Suprapubic skin (tissue), 4 donors: ENCODE measurements around the gene UBQLN3. TPM values are rescaled to one million over a fixed set of nuclear protein-coding genes. Genes with fewer than 3 reads are reported as not detected.

Experiments
- DNase-seq, 2 donors: peaks; one replicate each; pipeline ENCODE4 v3.0.0-alpha.2; 2019; ENCODE audit warnings: low spot score in 2 of 2
- H3K27ac ChIP-seq: fragments of 200-600 bp; sonication (generic); one replicate; pipeline ENCODE4 v1.5.1; 2019
- H3K27me3 ChIP-seq: fragments of 200-600 bp; sonication (generic); one replicate; pipeline ENCODE4 v1.5.1; 2019
- H3K36me3 ChIP-seq: fragments of 200-600 bp; sonication (generic); one replicate; pipeline ENCODE4 v1.5.1; 2019
- H3K4me1 ChIP-seq: fragments of 200-600 bp; sonication (generic); one replicate; pipeline ENCODE4 v1.5.1; 2019
- H3K4me3 ChIP-seq: fragments of 200-600 bp; sonication (generic); one replicate; pipeline ENCODE4 v1.5.1; 2019; ENCODE audit warnings: mild to moderate bottlenecking
- H3K9me3 ChIP-seq: fragments of 200-600 bp; sonication (generic); one replicate; pipeline ENCODE4 v1.5.1; 2019
- CTCF ChIP-seq, 2 donors: fragments of 200-600 bp in 1 of 2; fragments of 450-650 bp in 1 of 2; sonication (generic) in 1 of 2; IDR thresholded peaks; one replicate each; pipeline ENCODE4 v1.5.1; 2016 to 2019; ENCODE audit warnings: antibody characterized with exemption in 2 of 2, mild to moderate bottlenecking in 1 of 2, moderate library complexity in 1 of 2
- EP300 ChIP-seq: sonication (generic); formaldehyde crosslinking; IDR thresholded peaks from one replicate; pipeline ENCODE4 v1.6.1; 2017; ENCODE audit warnings: antibody characterized with exemption
- POLR2A ChIP-seq, 2 donors: fragments of 450-650 bp; IDR thresholded peaks; one replicate each; pipeline ENCODE4 v1.6.1; 2017; ENCODE audit warnings: antibody characterized with exemption in 2 of 2, mild to moderate bottlenecking in 2 of 2, moderate library complexity in 2 of 2
- POLR2AphosphoS5 ChIP-seq, 3 donors: sonication (generic); formaldehyde crosslinking; IDR thresholded peaks; one replicate each; pipeline ENCODE4 v1.6.1; 2017; ENCODE audit warnings: antibody characterized with exemption in 3 of 3
- WGBS: methylation state at CpG from one replicate; pipeline ENCODE4 v1.1.5; 2018; 5-methylcytosine and 5-hydroxymethylcytosine counted together
- total RNA-seq, 4 donors: library from RNA; depleted of rRNA; stranded (reverse); fragments of >200 nt; gene quantifications; one replicate each; pipeline ENCODE4 v1.1.0, GENCODE V29; 2016

Gene UBQLN3
- total RNA-seq, 4 donors from 2014 or later: 0.56 TPM; not detected in 3

- no peaks in the 10 kb centered on the region for H3K9me3 ChIP-seq
- H3K36me3 ChIP-seq: no peaks in the 10 kb centered on the region
- no peak for TF ChIP-seq POLR2AphosphoS5 (IDR thresholded peaks at IDR 0.05)
- TF ChIP-seq EP300: no peak
- TF ChIP-seq POLR2A (IDR thresholded peaks at IDR 0.05): no peak
- no peak for TF ChIP-seq CTCF (IDR thresholded peaks at IDR 0.05)
- H3K4me1 ChIP-seq: no peaks in the 10 kb centered on the region
- H3K27me3 ChIP-seq: no peaks in the 10 kb centered on the region
- H3K4me3 ChIP-seq: no peak overlapping the region
- WGBS: 73% methylated on average over 1 of the region's 1 CpG
- H3K27ac ChIP-seq: no peak overlapping the region
- DNase-seq: no peak
Measured at GRCh38 chr11:5534046-5534445, 24.3 kb upstream of the UBQLN3 start.

DNA sequence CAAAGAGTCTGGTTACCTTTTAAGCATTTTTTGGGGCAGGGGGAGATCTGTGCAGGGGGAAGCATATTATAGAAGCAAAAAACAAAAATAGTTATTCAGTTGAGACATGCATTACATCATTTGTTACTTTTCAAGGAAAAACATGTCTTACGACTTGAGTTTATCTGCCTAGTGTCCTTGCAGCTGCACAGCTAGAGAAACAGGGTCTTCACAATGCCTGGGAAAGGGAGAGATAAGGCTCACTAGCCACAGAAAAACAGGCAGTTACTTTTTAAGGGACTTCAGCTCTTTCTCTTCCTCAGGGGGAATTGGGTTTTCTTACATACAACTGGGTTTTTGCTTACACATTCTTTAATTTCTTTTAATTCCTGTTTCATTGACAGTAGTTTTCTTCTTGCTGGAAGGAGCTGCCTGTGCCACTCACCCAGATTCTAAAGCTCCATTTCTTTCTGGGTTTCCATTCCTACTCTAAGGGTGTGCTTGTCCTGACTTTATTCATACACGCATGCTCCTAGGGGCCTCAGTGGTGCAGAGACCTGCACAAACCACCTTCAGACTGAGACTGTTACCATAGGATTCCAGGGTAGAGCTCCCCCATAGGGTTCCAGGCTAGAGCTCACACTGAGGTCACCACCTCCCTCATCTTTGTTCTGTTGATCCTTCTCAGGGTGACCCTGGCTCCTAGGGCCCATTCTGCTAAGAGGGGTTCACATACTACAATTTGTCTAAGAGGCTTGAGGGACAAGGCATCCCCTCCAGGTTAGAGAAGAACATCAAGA, 21.5 kb upstream of the UBQLN3 start:
- no peak for DNase-seq
- H3K4me3 ChIP-seq: no peak overlapping the region
- H3K36me3 ChIP-seq: no peaks in the 10 kb centered on the region
- H3K27me3 ChIP-seq: no peaks in the 10 kb centered on the region
- H3K4me1 ChIP-seq: no peaks in the 10 kb centered on the region
- TF ChIP-seq EP300: no peak
- TF ChIP-seq POLR2AphosphoS5 (IDR thresholded peaks at IDR 0.05): no peak
- TF ChIP-seq POLR2A (IDR thresholded peaks at IDR 0.05): no peak
- no peak for TF ChIP-seq CTCF (IDR thresholded peaks at IDR 0.05)
- H3K27ac ChIP-seq: no peak overlapping the region
- no peaks in the 10 kb centered on the region for H3K9me3 ChIP-seq
- 77% methylated on average over 2 of the region's 2 CpGs for WGBS

DNA sequence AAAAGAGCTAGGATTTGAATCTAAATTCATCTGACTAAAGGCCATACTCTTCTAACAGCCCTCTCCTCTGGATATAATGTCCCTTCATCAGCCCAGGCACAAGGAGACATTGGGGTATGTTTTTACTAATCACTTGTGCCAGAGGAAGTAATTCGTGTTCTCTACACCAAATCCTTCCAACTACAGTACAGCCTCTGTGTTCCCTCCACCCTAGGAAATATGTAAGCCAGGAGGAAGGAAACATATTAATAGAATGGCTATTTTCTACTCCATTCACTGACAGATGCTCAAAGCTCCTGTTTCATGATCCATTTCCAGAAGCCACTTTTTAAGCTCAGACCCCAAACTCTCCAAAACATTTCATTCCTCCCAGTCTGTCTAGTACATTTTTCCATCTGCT, 18.7 kb upstream of the UBQLN3 start:
- 36% methylated on average over 1 of the region's 1 CpG for WGBS
- no peak for TF ChIP-seq CTCF (IDR thresholded peaks at IDR 0.05)
- no peak for TF ChIP-seq POLR2A (IDR thresholded peaks at IDR 0.05)
- no peak for TF ChIP-seq POLR2AphosphoS5 (IDR thresholded peaks at IDR 0.05)
- no peak for TF ChIP-seq EP300
- Histone ChIP-seq H3K9me3 (no peaks in the 10 kb centered on the region), H3K27ac (no peak overlapping the region), H3K4me3 (no peak overlapping the region), H3K27me3 (no peaks in the 10 kb centered on the region), H3K36me3 (no peaks in the 10 kb centered on the region), H3K4me1 (no peaks in the 10 kb centered on the region)
- DNase-seq: no peak

DNA sequence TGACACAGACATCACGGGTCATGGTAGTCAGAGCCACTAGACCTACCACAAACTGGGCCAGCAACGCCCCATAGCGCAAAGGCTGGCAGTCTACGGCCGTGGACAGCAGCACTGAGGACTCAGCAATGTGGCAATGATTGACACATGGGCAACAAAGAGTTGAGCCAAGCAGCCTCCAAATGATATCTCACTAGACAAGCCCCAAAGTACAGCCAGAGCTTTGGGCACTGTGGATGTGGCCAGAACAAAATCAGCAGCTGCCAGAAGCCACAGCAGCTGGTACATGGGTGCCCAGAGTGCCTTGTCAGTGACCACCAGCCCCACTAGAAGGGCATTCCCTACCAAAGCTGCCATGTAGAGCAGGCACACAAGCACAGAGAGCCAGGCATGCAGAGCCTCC, 18.0 kb upstream of the UBQLN3 start:
- H3K36me3 ChIP-seq: no peaks in the 10 kb centered on the region
- no peak overlapping the region for H3K27ac ChIP-seq
- no peaks in the 10 kb centered on the region for H3K9me3 ChIP-seq
- H3K4me1 ChIP-seq: no peaks in the 10 kb centered on the region
- TF ChIP-seq POLR2AphosphoS5 (IDR thresholded peaks at IDR 0.05) (no peak), EP300 (no peak), POLR2A (IDR thresholded peaks at IDR 0.05) (no peak), CTCF (IDR thresholded peaks at IDR 0.05) (no peak)
- 80% methylated on average over 1 of the region's 5 CpGs for WGBS
- H3K4me3 ChIP-seq: no peak overlapping the region
- H3K27me3 ChIP-seq: no peaks in the 10 kb centered on the region
- DNase-seq: no peak

GRCh38 chr11:5524756-5525155, 15.0 kb upstream of the UBQLN3 start:
- no peak for TF ChIP-seq POLR2AphosphoS5 (IDR thresholded peaks at IDR 0.05)
- no peak for TF ChIP-seq POLR2A (IDR thresholded peaks at IDR 0.05)
- no peak for TF ChIP-seq EP300
- TF ChIP-seq CTCF (IDR thresholded peaks at IDR 0.05): no peak
- H3K4me3 ChIP-seq: no peak overlapping the region
- H3K9me3 ChIP-seq: no peaks in the 10 kb centered on the region
- DNase-seq: no peak
- H3K27me3 ChIP-seq: no peaks in the 10 kb centered on the region
- WGBS: 70% methylated on average over 3 of the region's 3 CpGs
- H3K4me1 ChIP-seq: no peaks in the 10 kb centered on the region
- H3K36me3 ChIP-seq: no peaks in the 10 kb centered on the region
- H3K27ac ChIP-seq: no peak overlapping the region
